Measurements from ENCODE around the gene LONP1.
"Not testable (repeated sequence)": the region's sequence is repeated elsewhere in the genome, so short reads cannot be mapped to it uniquely, and the experiment has no call there.

The LONP1 gene

DNA sequence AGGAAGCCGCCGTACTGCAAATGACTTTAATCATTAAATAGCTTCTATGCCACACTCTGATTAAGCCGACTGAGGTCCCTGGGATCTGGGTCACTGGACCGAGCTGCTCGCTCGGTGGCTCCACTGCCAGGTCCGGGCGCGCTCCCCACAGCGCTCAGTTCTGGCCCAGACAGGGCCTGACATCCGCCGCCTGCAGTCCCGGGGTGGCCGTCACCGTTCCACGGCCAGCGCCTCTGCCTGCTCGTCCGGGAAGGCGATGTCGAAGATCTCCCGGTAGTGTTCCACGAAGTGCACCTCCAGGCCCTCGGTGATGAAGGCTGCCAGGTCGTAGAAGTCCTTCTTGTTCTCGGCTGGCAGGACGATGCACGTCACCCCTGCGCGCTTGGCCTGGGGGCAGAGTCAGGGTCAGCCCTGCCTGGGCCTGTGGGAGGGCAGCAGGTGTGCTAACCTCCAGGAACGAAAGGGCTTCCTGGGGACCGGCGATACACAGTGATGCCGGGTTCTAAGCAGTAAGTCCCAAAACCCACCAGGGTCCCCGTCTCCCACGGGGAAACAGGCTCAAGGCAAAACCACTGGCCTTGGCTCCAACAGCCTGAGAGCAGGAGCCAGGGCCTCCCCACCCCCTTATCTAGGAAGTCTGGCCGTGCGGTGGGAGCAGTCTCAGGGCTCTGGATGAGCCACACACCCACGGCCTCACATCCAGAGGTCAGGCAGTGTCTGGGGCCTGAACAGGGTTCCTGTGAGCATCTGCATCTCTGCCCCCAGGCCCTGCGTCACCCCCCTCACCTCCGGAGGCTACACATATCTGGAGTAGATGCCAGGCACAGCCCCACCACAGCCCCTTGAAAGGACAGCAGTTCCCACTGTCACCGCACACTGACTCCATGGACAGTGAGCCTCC lies 27.9 kb downstream of the LONP1 start:
- H3K27me3 ChIP-seq (ENCODE audit: control insufficient read depth, insufficient read depth, low read length): no peaks in the 10 kb centered on the region
- no peak overlapping the region; the same call in 1 of the 2 replicates for H3K4me3 ChIP-seq (ENCODE audit: low read length)
- H3K27ac ChIP-seq (ENCODE audit: low read length): no peak overlapping the region
- H3K4me1 ChIP-seq (ENCODE audit: control insufficient read depth, insufficient read depth, low read length): no peaks in the 10 kb centered on the region; the same call in 1 of the 2 replicates
- no peaks in the 10 kb centered on the region for H3K9me3 ChIP-seq (ENCODE audit: control insufficient read depth, insufficient read depth, low read length)
- peaks cover 48% of the 10 kb centered on the region for H3K36me3 ChIP-seq (ENCODE audit: control insufficient read depth, insufficient read depth, low read length)
- WGBS (ENCODE audit: insufficient coverage, insufficient read length): no CpG with 5 or more reads among the region's 42 CpGs
- no peak for DNase-seq (ENCODE audit: low read depth, low spot score)

DNA sequence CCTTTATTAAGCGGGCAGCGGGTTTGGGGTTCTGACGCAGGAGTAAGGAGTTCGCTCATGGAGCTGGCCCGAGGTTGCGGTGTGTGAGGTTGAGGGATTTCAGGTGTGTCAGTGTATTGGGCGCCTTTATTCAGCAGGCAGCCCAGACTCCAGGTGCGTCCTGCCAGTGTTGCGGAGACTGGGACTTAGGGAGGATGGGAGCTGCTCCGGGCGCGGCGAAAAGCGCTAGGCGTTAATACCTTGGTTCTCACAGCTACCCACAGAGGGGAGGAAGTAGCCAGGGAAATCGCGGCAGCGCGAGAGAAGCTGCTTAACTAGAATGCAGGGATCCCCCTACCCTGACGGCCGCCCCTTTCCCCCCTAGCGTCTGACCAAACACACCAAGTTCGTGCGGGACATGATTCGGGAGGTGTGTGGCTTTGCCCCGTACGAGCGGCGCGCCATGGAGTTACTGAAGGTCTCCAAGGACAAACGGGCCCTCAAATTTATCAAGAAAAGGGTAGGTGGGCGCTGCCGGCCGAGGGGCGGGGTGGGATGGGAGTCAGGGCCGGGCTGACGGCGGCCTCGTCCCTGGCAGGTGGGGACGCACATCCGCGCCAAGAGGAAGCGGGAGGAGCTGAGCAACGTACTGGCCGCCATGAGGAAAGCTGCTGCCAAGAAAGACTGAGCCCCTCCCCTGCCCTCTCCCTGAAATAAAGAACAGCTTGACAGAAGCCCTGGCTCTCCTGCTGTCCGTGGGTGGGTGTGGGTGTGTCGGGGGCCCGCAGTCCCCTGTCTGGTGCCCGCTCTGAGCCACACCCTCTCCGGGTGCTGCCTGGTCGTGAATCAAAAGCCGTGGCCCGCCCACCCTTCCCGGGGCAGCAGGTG lies 28.8 kb downstream of the LONP1 start:
- no peak for DNase-seq (ENCODE audit: low read depth, low spot score)
- no peaks in the 10 kb centered on the region; the same call in 1 of the 2 replicates for H3K4me1 ChIP-seq (ENCODE audit: control insufficient read depth, insufficient read depth, low read length)
- no CpG with 5 or more reads among the region's 54 CpGs for WGBS (ENCODE audit: insufficient coverage, insufficient read length)
- H3K36me3 ChIP-seq (ENCODE audit: control insufficient read depth, insufficient read depth, low read length): peaks cover 39% of the 10 kb centered on the region
- no peaks in the 10 kb centered on the region for H3K9me3 ChIP-seq (ENCODE audit: control insufficient read depth, insufficient read depth, low read length)
- H3K4me3 ChIP-seq (ENCODE audit: low read length): peak overlapping the region; percentile 93
- no peak overlapping the region for H3K27ac ChIP-seq (ENCODE audit: low read length)
- no peaks in the 10 kb centered on the region for H3K27me3 ChIP-seq (ENCODE audit: control insufficient read depth, insufficient read depth, low read length)

DNA sequence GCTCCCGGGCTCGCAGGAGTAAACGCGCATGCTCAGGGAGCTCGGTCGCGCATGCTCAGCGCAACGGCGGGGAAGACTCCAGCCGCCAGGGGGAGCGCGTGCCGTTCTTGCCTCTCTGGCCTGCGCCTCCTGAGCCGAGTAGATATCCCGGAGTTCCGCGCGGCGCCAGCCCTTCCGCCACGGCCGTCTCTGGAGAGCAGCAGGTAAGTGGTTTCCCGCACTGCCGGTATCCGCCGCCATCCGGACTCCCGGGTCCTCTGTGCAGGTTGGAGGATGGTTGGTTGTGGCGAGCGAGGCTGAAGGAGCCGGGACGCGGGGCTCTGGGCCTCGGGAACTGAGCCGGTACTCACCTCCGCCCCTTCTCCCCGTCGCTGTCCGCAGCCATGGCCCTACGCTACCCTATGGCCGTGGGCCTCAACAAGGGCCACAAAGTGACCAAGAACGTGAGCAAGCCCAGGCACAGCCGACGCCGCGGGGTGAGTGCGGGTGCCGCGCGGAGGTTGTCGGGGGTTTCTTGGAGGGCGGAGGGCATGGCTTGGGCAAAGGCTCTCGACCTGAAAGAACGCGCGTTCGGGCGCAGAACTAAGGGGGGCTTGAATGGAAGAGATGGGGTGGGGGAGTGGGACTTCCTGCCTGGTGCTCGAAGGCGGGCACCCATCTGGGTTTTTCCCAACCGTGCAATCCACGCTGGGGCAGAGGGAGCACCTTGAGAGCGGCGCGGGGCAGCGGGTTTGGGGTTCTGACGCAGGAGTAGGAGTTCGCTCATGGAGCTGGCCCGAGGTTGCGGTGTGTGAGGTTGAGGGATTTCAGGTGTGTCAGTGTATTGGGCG lies 29.6 kb downstream of the LONP1 start, which contains the start of gene RPL36:
TSS of gene RPL36 (plus strand) at position 171 of the 830 bp plus-strand sequence. CDS start at position 384, 213 bp downstream.
- H3K4me3 ChIP-seq (ENCODE audit: low read length): peak within 1 kb of the TSS; percentile 93
- peak; percentile 95 for DNase-seq (ENCODE audit: low read depth, low spot score)
- no peak within 1 kb of the TSS for H3K27ac ChIP-seq (ENCODE audit: low read length)
- H3K27me3 ChIP-seq (ENCODE audit: control insufficient read depth, insufficient read depth, low read length): no peaks in the 10 kb centered on the region
- no peaks in the 10 kb centered on the region for H3K9me3 ChIP-seq (ENCODE audit: control insufficient read depth, insufficient read depth, low read length)
- no CpG with 5 or more reads among the region's 73 CpGs for WGBS (ENCODE audit: insufficient coverage, insufficient read length)
- H3K4me1 ChIP-seq (ENCODE audit: control insufficient read depth, insufficient read depth, low read length): no peaks in the 10 kb centered on the region
- H3K36me3 ChIP-seq (ENCODE audit: control insufficient read depth, insufficient read depth, low read length): peaks cover 32% of the 10 kb centered on the region

DNA sequence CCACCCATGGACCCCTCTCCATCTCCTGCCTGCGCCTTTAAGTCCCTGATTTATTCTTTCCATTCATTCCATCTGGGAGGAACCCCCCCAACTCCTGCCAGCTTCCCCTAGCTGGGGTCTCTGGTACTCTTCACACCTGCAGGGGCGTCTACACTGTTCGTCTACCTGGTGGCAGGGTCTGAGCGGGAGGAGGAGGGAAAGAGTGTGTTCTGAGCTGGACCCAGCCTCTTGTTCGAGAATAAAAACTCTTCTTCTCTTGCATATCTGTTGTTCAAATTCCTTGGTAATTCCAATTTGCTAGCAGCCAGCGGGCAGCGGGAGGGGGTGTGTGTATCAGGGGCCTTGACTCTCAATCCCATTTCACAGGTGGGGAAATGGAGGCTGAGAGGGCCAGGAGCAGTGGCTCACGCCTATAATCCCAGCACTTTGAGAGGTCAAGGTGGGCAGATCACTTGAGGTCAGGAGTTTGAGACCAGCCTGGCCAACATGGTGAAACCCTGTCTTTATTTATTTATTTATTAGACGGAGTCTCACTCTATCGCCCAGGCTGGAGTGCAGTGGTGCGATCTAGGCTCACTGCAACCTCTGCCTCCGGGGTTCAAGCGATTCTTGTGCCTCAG lies 31.6 kb downstream of the LONP1 start:
- not testable (repeated sequence) for H3K27ac ChIP-seq (ENCODE audit: low read length)

DNA sequence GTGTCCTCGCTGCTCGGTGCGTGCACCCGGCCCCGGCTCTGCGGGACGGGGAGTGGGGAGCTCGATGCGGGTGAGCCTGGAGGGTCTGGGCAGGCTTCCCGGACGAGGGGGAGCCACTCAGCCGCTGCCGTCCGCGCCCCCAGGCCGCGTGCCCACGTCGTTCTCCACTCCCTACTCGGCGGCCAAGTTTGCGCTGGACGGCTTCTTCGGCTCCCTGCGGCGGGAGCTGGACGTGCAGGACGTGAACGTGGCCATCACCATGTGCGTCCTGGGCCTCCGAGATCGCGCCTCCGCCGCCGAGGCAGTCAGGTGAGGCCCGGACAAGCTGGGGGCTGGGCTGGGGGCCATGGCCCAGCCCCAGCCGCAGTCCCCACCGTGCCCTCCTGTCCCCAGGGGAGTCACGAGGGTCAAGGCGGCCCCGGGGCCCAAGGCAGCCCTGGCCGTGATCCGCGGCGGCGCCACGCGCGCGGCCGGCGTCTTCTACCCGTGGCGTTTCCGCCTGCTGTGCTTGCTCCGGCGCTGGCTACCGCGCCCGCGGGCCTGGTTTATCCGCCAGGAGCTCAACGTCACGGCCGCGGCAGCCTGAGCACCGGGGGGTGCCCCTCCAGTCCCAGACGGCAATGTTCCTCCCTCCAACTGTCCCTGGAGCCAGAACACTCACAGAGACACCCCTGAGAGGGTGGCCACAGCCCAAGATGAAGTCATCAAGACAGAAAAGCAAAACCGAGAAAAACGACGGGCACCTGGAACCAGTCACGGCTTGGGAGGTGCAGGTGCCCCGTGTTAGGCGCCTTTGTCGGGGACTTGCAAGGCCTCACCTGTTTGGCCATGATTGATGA lies 32.4 kb downstream of the LONP1 start:
- Histone ChIP-seq H3K4me1 (ENCODE audit: control insufficient read depth, insufficient read depth, low read length) (no peaks in the 10 kb centered on the region), H3K4me3 (ENCODE audit: low read length) (peak overlapping the region; percentile 3; the same call in 1 of the 2 replicates), H3K27me3 (ENCODE audit: control insufficient read depth, insufficient read depth, low read length) (no peaks in the 10 kb centered on the region), H3K36me3 (ENCODE audit: control insufficient read depth, insufficient read depth, low read length) (peaks cover 9% of the 10 kb centered on the region), H3K27ac (ENCODE audit: low read length) (no peak overlapping the region), H3K9me3 (ENCODE audit: control insufficient read depth, insufficient read depth, low read length) (no peaks in the 10 kb centered on the region)
- no CpG with 5 or more reads among the region's 76 CpGs for WGBS (ENCODE audit: insufficient coverage, insufficient read length)
- DNase-seq (ENCODE audit: low read depth, low spot score): no peak

More for the DNA sequence above, 31.6 kb downstream of the LONP1 start:
- peaks cover 17% of the 10 kb centered on the region for H3K36me3 ChIP-seq (ENCODE audit: control insufficient read depth, insufficient read depth, low read length)
- H3K27me3 ChIP-seq (ENCODE audit: control insufficient read depth, insufficient read depth, low read length); H3K4me1 ChIP-seq (ENCODE audit: control insufficient read depth, insufficient read depth, low read length); DNase-seq (ENCODE audit: low read depth, low spot score); H3K4me3 ChIP-seq (ENCODE audit: low read length); H3K9me3 ChIP-seq (ENCODE audit: control insufficient read depth, insufficient read depth, low read length): not testable (repeated sequence)
- WGBS (ENCODE audit: insufficient coverage, insufficient read length): no CpG with 5 or more reads among the region's 13 CpGs

DNA sequence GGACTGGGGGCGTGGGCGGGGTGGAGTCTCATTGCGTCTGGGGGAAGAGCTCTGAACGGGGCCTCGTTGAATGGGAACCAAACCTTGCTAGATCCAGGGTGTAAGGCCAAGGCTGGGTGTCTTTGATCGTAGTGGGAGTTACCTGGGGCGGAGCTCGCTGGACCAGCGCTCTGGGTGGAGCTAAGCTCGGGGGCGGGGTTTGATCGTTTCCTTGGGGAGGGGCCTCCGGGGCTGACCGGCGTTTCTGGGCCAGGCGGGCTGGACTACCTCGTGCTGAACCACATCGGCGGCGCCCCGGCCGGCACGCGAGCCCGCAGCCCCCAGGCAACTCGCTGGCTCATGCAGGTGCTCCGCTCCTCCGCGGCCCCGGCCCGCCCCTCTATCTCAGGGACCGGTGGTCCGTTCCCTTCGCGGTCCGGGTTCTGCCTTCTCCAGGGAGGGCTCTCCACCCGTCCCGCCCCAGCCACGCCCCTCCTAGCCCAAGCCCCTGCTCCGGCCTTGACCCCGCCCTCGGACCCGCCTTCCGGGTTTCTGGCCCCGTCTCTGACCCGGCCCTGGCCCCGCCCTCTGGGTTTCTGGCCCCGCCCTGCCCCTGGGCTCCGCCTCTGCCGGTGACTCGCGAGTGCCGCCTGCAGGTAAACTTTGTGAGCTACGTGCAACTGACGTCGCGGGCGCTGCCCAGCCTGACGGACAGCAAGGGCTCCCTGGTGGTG lies 33.1 kb downstream of the LONP1 start:
- no peak overlapping the region for H3K27ac ChIP-seq (ENCODE audit: low read length)
- H3K27me3 ChIP-seq (ENCODE audit: control insufficient read depth, insufficient read depth, low read length): no peaks in the 10 kb centered on the region
- H3K9me3 ChIP-seq (ENCODE audit: control insufficient read depth, insufficient read depth, low read length): no peaks in the 10 kb centered on the region
- peaks cover 1% of the 10 kb centered on the region for H3K36me3 ChIP-seq (ENCODE audit: control insufficient read depth, insufficient read depth, low read length)
- peak; percentile 85 for DNase-seq (ENCODE audit: low read depth, low spot score)
- no peaks in the 10 kb centered on the region for H3K4me1 ChIP-seq (ENCODE audit: control insufficient read depth, insufficient read depth, low read length)
- H3K4me3 ChIP-seq (ENCODE audit: low read length): peak overlapping the region; percentile 63; the same call in 1 of the 2 replicates
- no CpG with 5 or more reads among the region's 59 CpGs for WGBS (ENCODE audit: insufficient coverage, insufficient read length)

DNA sequence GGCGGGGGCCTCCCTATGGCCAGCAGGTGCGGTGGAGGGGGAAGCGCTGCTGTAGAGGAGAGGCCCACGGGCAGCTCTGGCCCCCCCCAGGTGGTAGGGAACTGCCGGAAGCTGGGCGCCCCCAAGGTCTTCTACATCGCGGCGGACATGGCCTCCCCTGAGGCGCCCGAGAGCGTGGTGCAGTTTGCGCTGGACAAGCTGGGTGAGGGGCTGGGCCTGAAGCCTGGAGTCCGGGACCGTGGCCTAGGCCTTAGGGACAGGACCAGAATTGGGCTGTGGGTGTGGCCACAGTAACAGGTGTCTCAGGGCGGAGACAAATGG lies 33.7 kb downstream of the LONP1 start:
- Histone ChIP-seq H3K27ac (ENCODE audit: low read length) (no peak overlapping the region), H3K27me3 (ENCODE audit: control insufficient read depth, insufficient read depth, low read length) (no peaks in the 10 kb centered on the region), H3K36me3 (ENCODE audit: control insufficient read depth, insufficient read depth, low read length) (no peaks in the 10 kb centered on the region; the same call in 1 of the 2 replicates), H3K4me3 (ENCODE audit: low read length) (peak overlapping the region; percentile 63; the same call in 1 of the 2 replicates), H3K4me1 (ENCODE audit: control insufficient read depth, insufficient read depth, low read length) (no peaks in the 10 kb centered on the region), H3K9me3 (ENCODE audit: control insufficient read depth, insufficient read depth, low read length) (no peaks in the 10 kb centered on the region)
- no CpG with 5 or more reads among the region's 16 CpGs for WGBS (ENCODE audit: insufficient coverage, insufficient read length)
- no peak for DNase-seq (ENCODE audit: low read depth, low spot score)

DNA sequence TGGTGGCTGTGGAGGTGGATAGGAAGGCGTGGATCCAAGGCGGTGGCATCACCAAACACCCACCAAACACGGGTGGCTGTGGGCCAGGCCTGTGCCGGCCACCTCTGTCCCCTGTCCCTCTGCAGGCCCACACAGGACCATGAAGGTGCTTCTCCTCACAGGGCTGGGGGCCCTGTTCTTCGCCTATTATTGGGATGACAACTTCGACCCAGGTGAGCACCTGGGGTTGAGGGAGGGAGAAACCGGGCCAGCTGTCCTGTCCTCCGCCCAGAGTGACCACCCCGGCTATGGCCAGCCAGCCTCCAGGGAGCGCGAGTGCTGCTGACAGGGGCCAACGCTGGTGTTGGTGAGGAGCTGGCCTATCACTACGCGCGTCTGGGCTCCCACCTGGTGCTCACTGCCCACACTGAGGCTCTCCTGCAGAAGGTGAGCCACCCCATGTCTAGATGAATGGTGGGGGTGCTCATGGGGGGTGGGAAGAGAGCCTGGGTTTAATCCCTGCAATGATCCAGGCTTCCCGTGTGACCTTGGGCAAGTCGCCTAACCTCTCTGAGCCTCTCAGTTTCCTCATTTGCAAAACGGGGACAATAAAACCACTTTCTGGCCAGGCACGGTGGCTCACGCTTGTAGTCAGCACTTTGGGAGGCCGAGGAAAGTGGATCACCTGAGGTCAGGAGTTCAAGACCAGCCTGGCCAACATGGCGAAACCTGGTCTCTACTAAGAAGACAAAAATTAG lies 35.1 kb downstream of the LONP1 start:
- Histone ChIP-seq H3K27me3 (ENCODE audit: control insufficient read depth, insufficient read depth, low read length) (no peaks in the 10 kb centered on the region), H3K27ac (ENCODE audit: low read length) (no peak overlapping the region), H3K9me3 (ENCODE audit: control insufficient read depth, insufficient read depth, low read length) (no peaks in the 10 kb centered on the region), H3K36me3 (ENCODE audit: control insufficient read depth, insufficient read depth, low read length) (no peaks in the 10 kb centered on the region), H3K4me3 (ENCODE audit: low read length) (no peak overlapping the region), H3K4me1 (ENCODE audit: control insufficient read depth, insufficient read depth, low read length) (no peaks in the 10 kb centered on the region)
- no peak for DNase-seq (ENCODE audit: low read depth, low spot score)
- no CpG with 5 or more reads among the region's 22 CpGs for WGBS (ENCODE audit: insufficient coverage, insufficient read length)
